HepG2 (cell line): ENCODE measurements around the gene INAFM2. TPM values are rescaled to one million over a fixed set of nuclear protein-coding genes. Genes with fewer than 3 reads are reported as not detected.

Experiments used
- ATAC-seq: fragments of 200-7000 bp; cut with Tn5 transposase; 3 replicates; pipeline ENCODE4 v1.9.1; 2020; ENCODE audit warnings: mild to moderate bottlenecking, moderate library complexity
- BruUV-seq: library from RNA; stranded (reverse); fragments of 400-500 nt; replicated peaks from 2 replicates; lab custom pipeline; 2021; lab: Mats Ljungman, UMichigan
- CTCF ChIA-PET: fragments of 300-600 bp; formaldehyde crosslinking; extraction: SDS; loops from one replicate; lab custom pipeline; 2021; ENCODE audit warnings: low total read pairs, inconsistent platforms, low intra/inter-chr PET ratio; lab: Yijun Ruan, JAX
- POLR2A ChIA-PET: fragments of 350-600 bp; sonication (Branson Sonifier 250); formaldehyde crosslinking; loops from one replicate; lab custom pipeline; 2020; ENCODE audit warnings: antibody characterized with exemption, inconsistent platforms; lab: Yijun Ruan, JAX
- DNase-seq: peaks from one replicate; pipeline ENCODE4 v3.0.0-alpha.2; 2015; ENCODE audit warnings: low spot score
- FAIRE-seq: peaks from 3 replicates; lab custom pipeline; 2011; peaks lifted over from hg19 to GRCh38; lab: Jason Lieb, UNC
- H2AFZ ChIP-seq: one replicate; pipeline ENCODE4 v1.6.1; 2011; ENCODE audit warnings: low read length, inconsistent platforms
- H3K27ac ChIP-seq: fragments of 300-600 bp; 3 replicates; pipeline ENCODE4 v1.8.0; 2011; ENCODE audit warnings: mixed run types, mild to moderate bottlenecking, mixed read lengths, low read length, inconsistent platforms; ENCODE audit not compliant: insufficient read depth; ENCODE audit errors: extremely low read length
- H3K27me3 ChIP-seq, 2 experiments: fragments of 200-600 bp in 1 of 2; 2 replicates in 1 of 2; 3 replicates in 1 of 2; pipeline versions ENCODE4 v1.6.0 to v1.8.0; 2011; ENCODE audit warnings: low read length in 2 of 2, mild to moderate bottlenecking in 2 of 2, moderate library complexity in 2 of 2, inconsistent platforms in 1 of 2; ENCODE audit not compliant: insufficient read depth in 2 of 2, control insufficient read depth in 1 of 2
- H3K36me3 ChIP-seq, 2 experiments: fragments of 200-600 bp in 1 of 2; replicated peaks in 1 of 2; 2 replicates in 1 of 2; 3 replicates in 1 of 2; pipeline versions ENCODE4 v1.5.1 to v1.8.0; 2011; ENCODE audit warnings: low read length in 2 of 2, inconsistent platforms in 1 of 2; ENCODE audit not compliant: insufficient read depth in 2 of 2, control insufficient read depth in 1 of 2
- H3K4me1 ChIP-seq: 2 replicates; pipeline ENCODE4 v1.5.1; 2012; ENCODE audit warnings: low read length, inconsistent platforms; ENCODE audit not compliant: insufficient read depth
- H3K4me2 ChIP-seq: 2 replicates; pipeline ENCODE4 v1.6.0; 2011; ENCODE audit warnings: low read depth, low read length, inconsistent platforms
- H3K4me3 ChIP-seq, 3 experiments: fragments of 200-600 bp in 1 of 3; sonication (generic), shearing (Covaris generic) in 1 of 3; replicated peaks in 1 of 3; 2 replicates each; pipeline ENCODE4 v1.5.1; 2011 to 2016; ENCODE audit warnings: low read length in 3 of 3, inconsistent platforms in 2 of 3, low read depth in 2 of 3, mild to moderate bottlenecking in 2 of 3, control low read depth in 1 of 3, mixed read lengths in 1 of 3; ENCODE audit not compliant: insufficient read depth in 1 of 3
- H3K79me2 ChIP-seq: one replicate; pipeline ENCODE4 v1.6.1; 2011; ENCODE audit warnings: low read length, inconsistent platforms; ENCODE audit not compliant: insufficient read depth
- H3K9ac ChIP-seq: 2 replicates; pipeline ENCODE4 v1.6.0; 2011; ENCODE audit warnings: mild to moderate bottlenecking, low read depth, low read length, inconsistent platforms; ENCODE audit not compliant: insufficient read depth
- H3K9me3 ChIP-seq: 2 replicates; pipeline ENCODE4 v1.5.1; 2012; ENCODE audit warnings: mild to moderate bottlenecking, low read length
- H4K20me1 ChIP-seq: 2 replicates; pipeline ENCODE4 v1.6.0; 2011; ENCODE audit warnings: inconsistent platforms, mild to moderate bottlenecking, low read length, moderate library complexity; ENCODE audit not compliant: insufficient read depth
- ADNP ChIP-seq: sonication (generic); formaldehyde crosslinking; IDR thresholded peaks from 2 replicates; pipeline ENCODE4 v1.4.0; 2020; ENCODE audit warnings: missing genetic modification reagents
- FUBP1 ChIP-seq: sonication (generic); formaldehyde crosslinking; IDR thresholded peaks from 2 replicates; pipeline ENCODE4 v1.5.1; 2020; ENCODE audit warnings: missing genetic modification reagents, mild to moderate bottlenecking, borderline replicate concordance
- MTERF4 ChIP-seq: sonication (generic); formaldehyde crosslinking; IDR thresholded peaks from 2 replicates; pipeline ENCODE4 v1.8.0; 2023; ENCODE audit warnings: mild to moderate bottlenecking, missing genetic modification reagents
- NONO ChIP-seq, 2 experiments: fragments of 450-650 bp in 1 of 2; sonication (generic) in 1 of 2; formaldehyde crosslinking in 1 of 2; IDR thresholded peaks in 1 of 2; conservative IDR thresholded peaks in 1 of 2; 2 replicates each; pipeline versions ENCODE4 v1.6.1 to v1.8.0; 2017 to 2022; ENCODE audit warnings: mild to moderate bottlenecking in 1 of 2, missing genetic modification reagents in 1 of 2, moderate library complexity in 1 of 2
- PATZ1 ChIP-seq: sonication (generic); formaldehyde crosslinking; IDR thresholded peaks from 2 replicates; pipeline ENCODE4 v1.4.0; 2020; ENCODE audit warnings: missing genetic modification reagents
- RXRB ChIP-seq: IDR thresholded peaks from 2 replicates; pipeline ENCODE4 v1.6.1; 2016; ENCODE audit warnings: borderline replicate concordance, missing genetic modification reagents, missing compliant biosample characterization
- SOX5 ChIP-seq: IDR thresholded peaks from 2 replicates; pipeline ENCODE4 v1.6.1; 2016; ENCODE audit warnings: borderline replicate concordance
- SP1 ChIP-seq, 2 experiments: fragments of 450-650 bp in 1 of 2; sonication (generic) in 1 of 2; formaldehyde crosslinking in 1 of 2; IDR thresholded peaks; 2 replicates each; pipeline versions ENCODE4 v1.4.0 to v1.6.1; 2016 to 2020; ENCODE audit warnings: missing genetic modification reagents in 1 of 2
- THAP11 ChIP-seq: IDR thresholded peaks from 2 replicates; pipeline ENCODE4 v1.6.1; 2016; ENCODE audit warnings: missing biosample characterization, missing genetic modification reagents
- ZBTB33 ChIP-seq: sonication (generic); formaldehyde crosslinking; IDR thresholded peaks from 2 replicates; pipeline ENCODE4 v1.4.0; 2020; ENCODE audit warnings: missing genetic modification reagents
- ZFX ChIP-seq: sonication (generic); formaldehyde crosslinking; IDR thresholded peaks from 2 replicates; pipeline ENCODE4 v1.4.0; 2020; ENCODE audit warnings: mild to moderate bottlenecking, low read depth, missing genetic modification reagents, moderate library complexity
- ZNF331 ChIP-seq: sonication (generic); formaldehyde crosslinking; IDR thresholded peaks from 2 replicates; pipeline ENCODE4 v1.4.0; 2020; ENCODE audit warnings: missing genetic modification reagents
- ZNF614 ChIP-seq: IDR thresholded peaks from 2 replicates; pipeline ENCODE4 v1.6.1; 2018; ENCODE audit warnings: missing biosample characterization, missing genetic modification reagents, inconsistent platforms, borderline replicate concordance
- ZNF674 ChIP-seq: sonication (generic); formaldehyde crosslinking; IDR thresholded peaks from 2 replicates; pipeline ENCODE4 v1.5.0; 2020; ENCODE audit warnings: low read depth, mild to moderate bottlenecking, missing genetic modification reagents
- WGBS: methylation state at CpG from one replicate; pipeline ENCODE4 v1.1.6; 2017; ENCODE audit warnings: low lambda C conversion rate; 5-methylcytosine and 5-hydroxymethylcytosine counted together
- in situ Hi-C: cut with HindIII; loops from 2 replicates; pipeline ENCODE4 v1.10.0; 2017; ENCODE audit warnings: low pct_unique_long_range_greater_than_20kb; ENCODE audit not compliant: extremely low pct_ligation_motif_present
- intact Hi-C: fragments of 100-400 bp; cut with micrococcal nuclease; formaldehyde crosslinking; loops from one replicate; pipeline ENCODE4 v1.10.0; 2022; ENCODE audit not compliant: unreplicated experiment
- polyA plus RNA-seq, 8 experiments: library from polyadenylated mRNA; depleted of rRNA in 3 of 8; stranded (reverse) in 7 of 8; unstranded in 1 of 8; fragments of >200 nt; fragmentation: Illumina TruSeq in 4 of 8; extraction: Trizol in 4 of 8; gene quantifications; 2 replicates each; pipeline versions ENCODE4 v1.2.1 to v1.2.3, GENCODE V29; 2011 to 2016; ENCODE audit warnings: low read depth in 4 of 8, missing spikeins in 1 of 8, mixed read lengths in 1 of 8; ENCODE audit not compliant: insufficient read depth in 1 of 8
- total RNA-seq, 5 experiments: library from RNA; depleted of rRNA; stranded (reverse); fragments of >200 nt; fragmentation: Illumina TruSeq; extraction: Trizol; gene quantifications; 2 replicates each; pipeline ENCODE4 v1.2.3, GENCODE V29; 2016; ENCODE audit warnings: low read depth in 1 of 5

The INAFM2 gene
- total and polyA plus RNA-seq, 2 of the 13 experiments (the other 11 are each of a cell fraction or from before 2014, with no cell fraction given), result 5.5 to 6.5 TPM

- Histone ChIP-seq H3K4me3 (peak overlapping the region in 1 of 3 experiments; percentile 41; a peak in 1 of 6 replicates), H3K4me1 (peaks cover 43% of the 10 kb centered on the region), H3K79me2 (no peaks in the 10 kb centered on the region), H3K27ac (no peak overlapping the region), H3K9me3 (no peaks in the 10 kb centered on the region), H3K27me3 (peaks cover 1 to 40% of the 10 kb centered on the region in 2 experiments; a peak in 4 of 5 replicates), H3K4me2 (peak overlapping the region; percentile 64), H4K20me1 (no peaks in the 10 kb centered on the region), H3K36me3 (no peaks in the 10 kb centered on the region), H2AFZ (no peak overlapping the region), H3K9ac (no peak overlapping the region)
- DNase-seq (peak; percentile 60), FAIRE-seq (peak; percentile 52), ATAC-seq (peak; percentile 14)
- intact Hi-C loops, result loop anchor here (1.0 to 10.0 kb wide), 3 partner anchors 57 to 229 kb away; partner anchors contain the start of gene BMF
- in situ Hi-C loops, result loop anchor here (5.0 kb wide), 3 partner anchors 38 to 227 kb away; no protein-coding TSS in a partner anchor
- BruUV-seq, result no TSS peak
- POLR2A ChIA-PET, result interaction anchor here (1.1 kb wide), 1 partner anchor 57 kb away, joined by 4 read pairs; no protein-coding TSS in a partner anchor
- CTCF ChIA-PET, result interaction anchor here (0.6 to 6.3 kb wide), 14 partner anchors 9 to 1033 kb away, joined by 3 to 266 read pairs (median 4); partner anchors contain the start of genes ANKRD63 and SRP14
- WGBS, result 33% methylated on average over 23 of the region's 26 CpGs
- TF ChIP-seq THAP11 (CRISPR knock-in tag), result peak; percentile 50
- TF ChIP-seq RXRB (CRISPR knock-in tag), result peak; percentile 48; the same call in 1 of the 2 replicates
- TF ChIP-seq ADNP (CRISPR knock-in tag), result no peak
- TF ChIP-seq MTERF4, result no peak
- TF ChIP-seq SP1 (IDR thresholded peaks at IDR 0.05), result no peak
- peak; percentile 40; the same call in 1 of the 2 replicates for TF ChIP-seq SP1 (CRISPR knock-in tag; IDR thresholded peaks at IDR 0.05)
- TF ChIP-seq PATZ1, result peak; percentile 57; the same call in 1 of the 2 replicates
- TF ChIP-seq SOX5 (CRISPR knock-in tag), result 0 out of 2 replicates have a peak, but pooled peaks have one; percentile 35
- TF ChIP-seq FUBP1 (CRISPR knock-in tag), result no peak
- TF ChIP-seq ZBTB33 (CRISPR knock-in tag), result peak; percentile 62; the same call in 1 of the 2 replicates
- TF ChIP-seq ZNF331 (CRISPR knock-in tag), result peak; percentile 67
- TF ChIP-seq ZNF674, result no peak
- no peak for TF ChIP-seq NONO (IDR thresholded peaks at IDR 0.05)
- peak; percentile 48; the same call in 1 of the 2 replicates for TF ChIP-seq NONO (CRISPR knock-in tag; conservative IDR thresholded peaks at IDR 0.05)
- no peak for TF ChIP-seq ZNF614
- peak; percentile 74 for TF ChIP-seq ZFX
Observed at GRCh38 chr15:40274350-40275274, 48.9 kb upstream of the INAFM2 start.
